HG02763 (cell line): Measurements from ENCODE around the gene RFX3.

ENCODE experiments used
- ATAC-seq: cut with Tn5 transposase; IDR thresholded peaks from one replicate; pipeline ENCODE4 v1.9.1; 2021; ENCODE audit warnings: mild to moderate bottlenecking, moderate library complexity; ENCODE audit not compliant: unreplicated experiment

The RFX3 gene

DNA sequence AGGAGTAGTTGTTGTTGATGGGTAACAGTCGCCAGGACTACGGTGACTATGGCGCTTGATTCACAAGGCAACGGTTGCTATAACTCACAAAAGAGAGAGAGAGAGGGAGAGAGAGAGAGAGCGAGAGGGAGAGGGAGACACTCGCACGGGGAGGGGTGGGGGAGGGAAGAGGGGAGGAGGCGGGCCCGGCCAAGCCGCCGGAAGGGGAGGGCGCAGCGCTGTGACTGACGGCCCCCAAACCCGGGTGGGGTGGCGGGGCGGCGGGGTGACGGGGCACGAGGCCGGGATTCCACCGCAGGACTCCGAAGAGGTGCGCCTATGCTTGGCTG is at the start of gene RFX3:
Gene RFX3 (minus strand): TSS at position 166 of the 329 bp plus-strand sequence. CDS start 130,413 bp downstream, outside the sequence.
- ATAC-seq, result peak; percentile 45

GRCh38 chr9:3571500-3571899 is 45.7 kb upstream of the RFX3 start:
- no peak for ATAC-seq

GRCh38 chr9:3569529-3569928 is 43.7 kb upstream of the RFX3 start:
- no peak for ATAC-seq

GRCh38 chr9:3567988-3568387 is 42.2 kb upstream of the RFX3 start:
- ATAC-seq, result no peak

DNA sequence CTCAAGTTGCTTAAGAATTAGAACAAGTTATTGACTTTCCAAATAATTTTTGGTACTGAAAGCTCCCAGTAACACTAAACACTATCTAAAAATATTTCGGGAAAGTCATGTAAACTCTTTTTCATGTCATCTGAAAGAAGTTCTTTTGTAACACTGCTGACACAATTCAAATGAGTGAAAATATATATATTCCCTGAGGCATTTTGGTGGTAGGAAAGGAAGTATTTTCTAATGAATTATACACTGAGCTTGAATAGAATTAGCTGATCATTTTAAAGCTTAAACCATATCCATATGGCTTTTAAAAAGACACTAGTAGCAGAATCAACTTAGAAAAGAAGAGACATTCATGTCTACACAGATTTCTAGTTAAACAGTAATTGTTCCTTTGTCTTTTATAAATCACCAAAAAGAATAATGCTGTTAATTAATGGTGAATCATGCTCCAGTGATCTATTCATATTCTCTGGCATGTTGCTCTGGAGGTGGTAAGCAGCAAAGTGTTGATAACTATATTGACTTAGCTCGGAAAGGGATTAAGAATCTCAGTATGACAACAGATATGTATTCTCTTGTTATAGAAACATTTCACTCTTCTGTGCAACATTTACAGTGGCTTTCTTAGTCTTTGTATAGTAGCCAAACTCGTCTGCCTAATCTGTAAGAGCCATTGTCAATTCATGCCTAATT is 27.4 kb upstream of the RFX3 start:
- ATAC-seq, result no peak

GRCh38 chr9:3549225-3549624 is 23.4 kb upstream of the RFX3 start:
- ATAC-seq, result no peak

GRCh38 chr9:3548648-3549047 is 22.8 kb upstream of the RFX3 start:
- no peak for ATAC-seq

DNA sequence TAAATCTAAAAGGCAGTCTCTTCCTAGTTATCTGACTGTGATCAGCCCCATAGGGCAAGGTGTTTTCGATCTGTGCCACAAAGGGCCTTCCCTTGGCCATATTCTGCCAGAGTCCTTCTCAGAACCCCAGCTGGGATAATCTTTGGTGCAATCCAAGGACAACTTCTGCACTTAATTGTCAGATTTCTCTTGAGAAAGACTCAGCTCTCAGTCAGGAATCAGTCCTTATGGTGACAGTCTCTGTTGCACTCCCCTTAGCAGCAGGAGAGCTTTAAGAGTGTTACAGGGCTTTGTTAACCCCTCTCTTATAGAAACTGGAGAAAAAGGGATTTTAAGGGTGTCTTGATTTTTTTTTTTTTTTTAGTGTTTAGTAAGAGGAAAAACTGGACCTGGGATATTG is 15.4 kb upstream of the RFX3 start:
- ATAC-seq, result no peak

DNA sequence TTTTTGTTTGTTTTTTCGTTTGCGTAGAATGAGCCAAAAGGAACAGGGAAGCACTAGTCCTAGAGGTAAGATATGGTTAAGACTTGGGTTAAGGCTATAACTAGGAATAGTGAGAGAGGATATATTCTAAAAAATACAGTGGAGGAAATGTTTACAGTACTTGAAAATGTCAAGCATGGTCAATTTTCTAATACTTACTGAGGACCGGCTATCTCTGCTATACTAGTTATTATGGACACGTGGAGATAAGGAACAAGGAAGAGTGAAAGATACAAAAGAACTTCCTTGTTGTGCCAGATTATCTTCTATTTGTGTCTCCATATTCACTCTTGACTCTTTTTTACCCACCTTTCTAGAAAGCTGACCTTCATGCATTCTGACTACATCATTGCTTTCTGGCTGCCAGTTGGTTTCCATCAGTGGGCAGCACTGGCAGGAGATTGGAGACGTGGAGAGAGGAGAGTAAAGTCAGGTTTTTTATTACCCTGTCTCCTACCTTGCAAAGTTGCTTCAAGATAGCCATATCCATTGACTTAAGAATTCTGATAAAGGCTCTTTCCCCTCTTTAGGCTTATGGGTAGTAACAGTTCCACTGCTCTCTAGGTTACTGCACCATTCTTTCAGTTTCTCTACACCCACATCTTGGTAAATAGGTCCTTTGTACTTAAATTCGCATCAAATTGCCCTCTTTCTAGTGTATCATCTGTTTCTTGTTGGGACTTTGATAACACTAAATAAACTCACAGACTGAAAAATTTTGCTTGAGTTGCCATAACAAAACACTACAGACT is 9.0 kb upstream of the RFX3 start:
- no peak for ATAC-seq

- ATAC-seq, result no peak
These were observed 6.4 kb upstream of the RFX3 start for GRCh38 chr9:3532158-3532557.

- no peak for ATAC-seq
These were observed 2.6 kb upstream of the RFX3 start for GRCh38 chr9:3528451-3528850.

GRCh38 chr9:3526997-3527940 is 1.5 kb upstream of the RFX3 start:
- ATAC-seq, result peak; percentile 7

GRCh38 chr9:3526165-3526996 is 580 bp upstream of the RFX3 start:
- peak; percentile 63 for ATAC-seq

DNA sequence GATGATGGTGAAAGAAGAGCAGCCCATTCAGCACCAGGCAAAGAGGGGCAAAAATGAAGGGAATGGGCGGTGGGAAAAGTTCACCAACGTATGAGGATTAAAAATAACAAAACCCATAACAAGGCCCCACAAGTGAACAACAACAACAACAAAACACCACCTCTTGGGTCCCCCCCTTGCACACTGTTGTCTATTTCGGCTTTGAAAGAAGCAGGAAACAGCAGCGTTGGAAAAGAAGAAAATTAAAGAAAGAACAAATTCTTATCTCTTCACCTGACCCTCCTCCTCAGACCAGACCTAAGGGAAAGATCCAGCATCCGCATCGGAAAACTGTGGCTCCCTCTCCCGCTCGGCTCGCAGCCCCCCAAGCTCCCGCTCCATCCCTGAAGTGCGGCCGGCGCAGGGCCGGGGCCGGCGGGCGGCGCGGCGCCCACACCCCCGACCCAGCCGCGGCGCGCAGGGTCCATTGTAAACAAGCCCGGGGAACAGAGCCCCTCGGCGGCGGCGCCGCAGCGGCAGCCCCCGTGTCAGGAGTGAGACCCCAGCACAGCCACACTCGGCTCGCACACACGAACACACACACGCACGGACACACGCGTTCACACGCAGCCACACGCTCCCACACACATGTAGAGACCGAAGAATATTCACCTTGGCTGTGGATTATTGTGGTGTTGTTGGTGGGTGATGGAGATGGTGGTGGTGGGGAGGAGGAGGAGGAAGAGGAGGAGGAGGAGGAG is 535 bp downstream of the RFX3 start:
- no peak for ATAC-seq

DNA sequence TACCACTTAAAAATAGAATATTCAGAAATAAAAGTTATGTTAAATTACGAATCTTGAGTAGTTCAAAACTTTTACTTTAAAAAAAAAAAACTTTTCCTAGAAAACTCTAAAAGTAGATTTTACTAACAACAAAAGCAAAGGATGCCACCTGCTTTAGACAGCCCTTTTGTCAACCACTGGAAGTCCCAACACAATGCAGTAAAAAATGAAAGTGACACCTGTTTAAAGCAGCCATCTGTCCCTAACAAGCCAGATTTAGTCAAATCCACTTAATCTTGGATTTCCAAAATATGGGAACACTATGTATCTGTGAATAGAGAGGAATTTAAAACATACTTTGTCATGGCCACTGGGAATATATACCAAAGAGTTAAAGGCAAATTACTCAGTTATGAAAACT is 3.8 kb downstream of the RFX3 start:
- no peak for ATAC-seq

DNA sequence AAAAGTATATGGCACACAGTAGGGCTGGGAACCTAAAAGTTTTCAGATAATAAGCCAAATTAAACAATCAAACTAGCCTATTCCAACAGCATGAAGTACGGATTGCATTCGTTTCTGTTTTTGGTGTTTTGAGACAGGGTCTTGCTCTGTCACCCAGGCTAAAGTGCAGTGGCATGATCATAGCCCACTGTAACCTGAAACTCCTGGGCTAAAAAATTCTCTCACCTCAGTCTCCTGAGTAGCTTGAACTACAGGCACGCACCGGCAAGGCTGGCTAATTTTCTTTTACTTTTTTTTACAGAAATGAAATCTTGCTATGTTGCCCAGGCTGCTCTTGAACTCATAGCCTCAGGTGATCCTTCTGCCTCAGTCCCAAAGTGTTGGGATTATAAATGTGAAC is 5.2 kb downstream of the RFX3 start:
- ATAC-seq, result no peak

DNA sequence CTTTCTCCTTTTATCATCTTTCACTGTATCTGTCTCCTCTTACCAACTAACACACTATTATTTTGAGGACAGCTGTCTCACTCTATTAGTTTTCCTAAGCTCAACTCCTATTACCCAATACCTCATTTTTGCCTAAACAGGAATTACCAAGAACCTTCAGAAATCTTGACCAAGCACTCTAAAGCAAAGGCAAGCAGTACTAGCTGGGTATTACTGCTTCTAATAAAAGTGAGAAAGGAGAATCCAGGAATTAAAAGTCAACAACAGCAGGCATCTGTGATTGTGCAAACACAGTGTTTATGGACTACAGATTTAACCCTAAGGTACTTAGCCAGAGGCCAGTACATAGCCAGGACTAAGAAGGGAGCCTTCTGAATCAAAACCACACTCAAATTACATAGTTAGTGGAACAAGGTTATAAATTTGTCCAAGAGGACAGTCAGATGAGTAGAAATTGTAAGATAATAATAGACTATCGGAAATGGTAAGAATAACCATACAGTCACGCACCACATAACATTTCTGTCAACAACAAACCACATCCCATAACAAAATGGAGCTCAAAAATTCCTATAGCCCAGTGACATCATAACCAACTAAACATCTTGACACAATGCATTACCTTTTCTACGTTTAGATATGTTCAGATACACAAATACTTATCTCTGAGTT is 8.3 kb downstream of the RFX3 start:
- no peak for ATAC-seq

GRCh38 chr9:3516667-3517330 is 9.0 kb downstream of the RFX3 start:
- ATAC-seq, result no peak

DNA sequence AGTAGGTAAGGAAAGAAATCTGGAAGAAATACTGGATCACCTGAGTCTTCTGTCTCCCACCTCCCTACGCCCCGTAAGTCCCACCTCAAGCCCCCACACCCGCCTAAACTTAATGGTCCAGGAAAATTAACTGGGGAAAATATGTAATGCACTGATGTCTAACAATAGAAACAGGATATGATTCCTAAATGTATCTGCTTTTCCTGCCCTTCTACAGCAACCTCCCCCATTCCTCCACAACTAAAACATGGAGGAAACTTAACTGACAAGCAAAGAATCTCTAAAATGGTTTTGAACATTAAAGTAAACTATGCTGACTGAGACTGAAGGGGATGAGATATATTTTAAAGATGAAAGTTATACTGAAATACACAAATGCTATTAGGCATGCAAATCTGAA is 10.4 kb downstream of the RFX3 start:
- ATAC-seq, result no peak
